IMR-90 (cell line): ENCODE data around the gene MYO1G. TPM values are rescaled to one million over a fixed set of nuclear protein-coding genes. Genes with fewer than 3 reads are reported as not detected.

Experiments
- ATAC-seq: fragments of 200-7000 bp; cut with Tn5 transposase; 2 replicates; pipeline ENCODE4 v1.9.1; 2020; ENCODE audit warnings: low read depth, mild to moderate bottlenecking, moderate library complexity
- BruUV-seq: library from RNA; stranded (reverse); fragments of 400-500 nt; replicated peaks from 2 replicates; lab custom pipeline; 2021; lab: Mats Ljungman, UMichigan
- CTCF ChIA-PET: fragments of 300-600 bp; formaldehyde crosslinking; extraction: SDS; loops from one replicate; lab custom pipeline; 2021; ENCODE audit warnings: antibody characterized with exemption; lab: Yijun Ruan, JAX
- POLR2A ChIA-PET: fragments of 300-600 bp; sonication (Branson Sonifier 250); formaldehyde crosslinking; loops from one replicate; lab custom pipeline; 2022; ENCODE audit warnings: antibody characterized with exemption; ENCODE audit not compliant: unreplicated experiment; lab: Charles Lee
- DNase-seq: peaks from one replicate; pipeline ENCODE4 v3.0.0; 2013
- H2AFZ ChIP-seq: replicated peaks from 2 replicates; pipeline ENCODE3; 2013; ENCODE audit warnings: low read length, mild to moderate bottlenecking; ENCODE audit not compliant: poor library complexity
- H2AK5ac ChIP-seq: 2 replicates; pipeline ENCODE4 v1.6.1; 2013; ENCODE audit warnings: low read depth, low read length, inconsistent platforms
- H2AK9ac ChIP-seq: replicated peaks from 2 replicates; pipeline ENCODE3; 2013; ENCODE audit warnings: mild to moderate bottlenecking, low read depth, low read length, moderate library complexity; ENCODE audit not compliant: poor library complexity
- H2BK120ac ChIP-seq: 2 replicates; pipeline ENCODE4 v1.6.1; 2013; ENCODE audit warnings: low read depth, low read length, inconsistent platforms
- H2BK15ac ChIP-seq: 3 replicates; pipeline ENCODE4 v1.6.1; 2013; ENCODE audit warnings: low read depth, low read length, inconsistent platforms
- H2BK20ac ChIP-seq: 2 replicates; pipeline ENCODE4 v1.6.1; 2013; ENCODE audit warnings: low read depth, mild to moderate bottlenecking, inconsistent platforms, low read length, moderate library complexity
- H2BK5ac ChIP-seq: 2 replicates; pipeline ENCODE4 v1.6.1; 2013; ENCODE audit warnings: mild to moderate bottlenecking, low read depth, low read length, inconsistent platforms; ENCODE audit not compliant: poor library complexity, severe bottlenecking
- H3K14ac ChIP-seq: replicated peaks from 2 replicates; pipeline ENCODE4 v1.6.1; 2013; ENCODE audit warnings: low read depth, low read length, inconsistent platforms
- H3K18ac ChIP-seq: 2 replicates; pipeline ENCODE4 v1.6.1; 2013; ENCODE audit warnings: low read depth, low read length, control low read depth
- H3K23ac ChIP-seq: 2 replicates; pipeline ENCODE4 v1.6.1; 2013; ENCODE audit warnings: low read depth, low read length, inconsistent platforms
- H3K27ac ChIP-seq: 2 replicates; pipeline ENCODE4 v1.5.1; 2013; ENCODE audit warnings: mild to moderate bottlenecking, control low read depth, low read length; ENCODE audit not compliant: insufficient read depth
- H3K27me3 ChIP-seq: 2 replicates; pipeline ENCODE4 v1.6.1; 2013; ENCODE audit warnings: low read length; ENCODE audit not compliant: control insufficient read depth, insufficient read depth
- H3K36me3 ChIP-seq: 2 replicates; pipeline ENCODE4 v1.6.1; 2013; ENCODE audit warnings: low read length, mixed read lengths; ENCODE audit not compliant: control insufficient read depth, insufficient read depth
- H3K4ac ChIP-seq: 2 replicates; pipeline ENCODE4 v1.6.1; 2013; ENCODE audit warnings: low read depth, low read length, inconsistent platforms
- H3K4me1 ChIP-seq: 2 replicates; pipeline ENCODE4 v1.6.1; 2013; ENCODE audit warnings: low read length, mixed read lengths; ENCODE audit not compliant: control insufficient read depth, insufficient read depth
- H3K4me2 ChIP-seq: 2 replicates; pipeline ENCODE4 v1.6.1; 2013; ENCODE audit warnings: low read depth, mild to moderate bottlenecking, control low read depth, low read length, moderate library complexity
- H3K4me3 ChIP-seq: 2 replicates; pipeline ENCODE4 v1.5.1; 2013; ENCODE audit warnings: low read depth, mild to moderate bottlenecking, control low read depth, low read length, moderate library complexity; ENCODE audit not compliant: insufficient read depth
- H3K56ac ChIP-seq: 2 replicates; pipeline ENCODE4 v1.6.1; 2013; ENCODE audit warnings: low read length, inconsistent platforms; ENCODE audit not compliant: insufficient read depth; ENCODE audit errors: extremely low read depth
- H3K79me1 ChIP-seq, 2 experiments: 2 replicates each; pipeline ENCODE4 v1.6.1; 2013; ENCODE audit warnings: low read length in 2 of 2, inconsistent platforms in 1 of 2, low read depth in 1 of 2
- H3K9ac ChIP-seq: 2 replicates; pipeline ENCODE4 v1.6.1; 2013; ENCODE audit warnings: low read depth, low read length, control low read depth
- H3K9me1 ChIP-seq: 2 replicates; pipeline ENCODE4 v1.6.1; 2013; ENCODE audit warnings: low read length, inconsistent platforms; ENCODE audit not compliant: insufficient read depth
- H3K9me3 ChIP-seq: 2 replicates; pipeline ENCODE4 v1.6.1; 2013; ENCODE audit warnings: low read length; ENCODE audit not compliant: control insufficient read depth, insufficient read depth
- H4K20me1 ChIP-seq: 2 replicates; pipeline ENCODE4 v1.6.1; 2013; ENCODE audit warnings: low read length, inconsistent platforms; ENCODE audit not compliant: insufficient read depth
- H4K5ac ChIP-seq: 2 replicates; pipeline ENCODE4 v1.6.1; 2013; ENCODE audit warnings: mild to moderate bottlenecking, low read depth, low read length, control low read depth
- H4K8ac ChIP-seq, 2 experiments: 2 replicates each; pipeline ENCODE4 v1.6.1; 2013; ENCODE audit warnings: low read depth in 2 of 2, low read length in 2 of 2, control low read depth in 1 of 2, inconsistent platforms in 1 of 2
- H4K91ac ChIP-seq: 2 replicates; pipeline ENCODE4 v1.6.1; 2013; ENCODE audit warnings: low read depth, low read length, inconsistent platforms; ENCODE audit not compliant: insufficient read depth
- MXI1 ChIP-seq: IDR thresholded peaks from 2 replicates; pipeline ENCODE4 v1.6.1; 2012; ENCODE audit warnings: low read depth, mild to moderate bottlenecking, low read length, moderate library complexity, borderline replicate concordance
- NFE2L2 ChIP-seq: fragments of 150-350 bp; IDR thresholded peaks from 2 replicates; pipeline ENCODE4 v1.6.1; 2016; ENCODE audit warnings: low read depth, mild to moderate bottlenecking, low read length
- WGBS, 2 experiments: methylation state at CpG; one replicate each; pipeline versions ENCODE4 v1.1.5 to v1.1.7; 2013; ENCODE audit warnings: missing lambda C conversion rate in 2 of 2; ENCODE audit not compliant: insufficient read length in 1 of 2; ENCODE audit errors: extremely low coverage in 2 of 2; 5-methylcytosine and 5-hydroxymethylcytosine counted together
- dilution Hi-C: fragments of 300-500 bp; cut with HindIII; formaldehyde crosslinking; loops from one replicate; pipeline ENCODE4 v1.14.3; 2018; ENCODE audit warnings: low sequenced_read_pairs; ENCODE audit not compliant: unreplicated experiment
- in situ Hi-C: fragments of 300-500 bp; cut with MboI; formaldehyde crosslinking; loops from 3 replicates; pipeline ENCODE4 v1.14.3; 2019; ENCODE audit warnings: low sequenced_read_pairs, inconsistent platforms, mixed read lengths
- intact Hi-C: fragments of 100-400 bp; cut with micrococcal nuclease; formaldehyde crosslinking; loops from 2 replicates; pipeline ENCODE4 v1.10.0; 2022
- polyA plus RNA-seq, 3 experiments: library from polyadenylated mRNA; depleted of rRNA; stranded (reverse); fragments of >200 nt; gene quantifications; 2 replicates each; pipeline ENCODE4 v1.2.3, GENCODE V29; 2012; ENCODE audit warnings: low replicate concordance in 1 of 3
- total RNA-seq: library from RNA; depleted of rRNA; stranded (reverse); fragments of >200 nt; gene quantifications from 2 replicates; pipeline ENCODE4 v1.2.3, GENCODE V29; 2012

Gene MYO1G
- total and polyA plus RNA-seq, 2 of the 4 experiments (the other 2 are of a cell fraction): under 0.01 to 0.02 TPM

- BruUV-seq: no TSS peak
- H2BK120ac ChIP-seq: no peak overlapping the region
- H2AFZ ChIP-seq: no peak overlapping the region
- no peak overlapping the region for H3K4me2 ChIP-seq
- peaks cover 2% of the 10 kb centered on the region for H3K4me1 ChIP-seq
- no peak overlapping the region for H4K5ac ChIP-seq
- no peaks in the 10 kb centered on the region for H4K20me1 ChIP-seq
- H3K4ac ChIP-seq: no peak overlapping the region
- dilution Hi-C loops: no loop called here
- H3K56ac ChIP-seq: no peak overlapping the region
- no peak overlapping the region for H3K9ac ChIP-seq
- H2BK5ac ChIP-seq: no peak overlapping the region
- H2BK15ac ChIP-seq: no peak overlapping the region
- no peak for DNase-seq
- TF ChIP-seq MXI1 (no peak), NFE2L2 (no peak)
- no peak overlapping the region for H4K91ac ChIP-seq
- no peak overlapping the region for H2BK20ac ChIP-seq
- no CpG with 5 or more reads among the region's 2 CpGs for WGBS, 2 experiments
- POLR2A ChIA-PET: interaction anchor here (0.5 kb wide), 1 partner anchor 57 kb away, joined by 3 read pairs; no protein-coding TSS in a partner anchor
- no peak overlapping the region for H3K27ac ChIP-seq
- no peak overlapping the region for H4K8ac ChIP-seq
- intact Hi-C loops: no loop called here
- H2AK5ac ChIP-seq: no peak overlapping the region
- no peak overlapping the region for H3K4me3 ChIP-seq
- in situ Hi-C loops: no loop called here
- H2AK9ac ChIP-seq: no peak overlapping the region
- H3K14ac ChIP-seq: no peak overlapping the region
- H3K27me3 ChIP-seq: no peaks in the 10 kb centered on the region
- H3K23ac ChIP-seq: no peak overlapping the region
- H3K18ac ChIP-seq: no peak overlapping the region
- CTCF ChIA-PET: interaction anchor here (1.8 kb wide), 1 partner anchor 60 kb away, joined by 5 read pairs; no protein-coding TSS in a partner anchor
- no peaks in the 10 kb centered on the region for H3K79me1 ChIP-seq
- no peaks in the 10 kb centered on the region for H3K36me3 ChIP-seq
- ATAC-seq: no peak
- H3K9me3 ChIP-seq: no peaks in the 10 kb centered on the region
- H3K9me1 ChIP-seq: peaks cover 3% of the 10 kb centered on the region; the same call in 1 of the 2 replicates
These were observed 61.4 kb downstream of the MYO1G start for GRCh38 chr7:44917465-44917864.
